ENCODE data around the gene RNF34. TPM values are rescaled to one million over a fixed set of nuclear protein-coding genes. Genes with fewer than 3 reads are reported as not detected.

RNF34 gene
- total RNA-seq, 5 donors from 2014 or later (not counting 1 experiment from before 2014, with no cell fraction given) = 71.8 to 94.5 (median 80.8) TPM

GRCh38 chr12:121427556-121428050, 27.7 kb downstream of the RNF34 start:
- Histone ChIP-seq H3K4me1 (ENCODE audit: control insufficient read depth in 1 of 2, extremely low read depth in 1 of 2, insufficient read depth in 2 of 2, low read length in 2 of 2) (no peaks in the 10 kb centered on the region), H3K9me3 (no peaks in the 10 kb centered on the region), H3K27me3 (replicated peaks in 1 of 2; ENCODE audit: control insufficient read depth in 2 of 2, extremely low read depth in 1 of 2, insufficient read depth in 2 of 2, low read length in 1 of 2) (no peaks in the 10 kb centered on the region), H3K36me3 (ENCODE audit: control insufficient read depth in 2 of 2, extremely low read depth in 1 of 2, insufficient read depth in 1 of 2, low read length in 1 of 2) (peaks cover 24 to 91% of the 10 kb centered on the region in 2 donors), H3K27ac (ENCODE audit: low read length) (no peak overlapping the region), H3K4me3 (ENCODE audit: control insufficient read depth in 1 of 2, extremely low read depth in 1 of 2, low read length in 1 of 2) (no peak overlapping the region)
- ChIA-PET CTCF (interaction anchor here (0.5 to 0.6 kb wide), 2 partner anchors 302 to 1895 kb away, joined by 3 read pairs; no protein-coding TSS in a partner anchor), POLR2A (no interaction called here)
- no peak for DNase-seq
- Mint-ChIP-seq H3K4me1 (peaks cover 0 to 4% (median 0%) of the 10 kb centered on the region in 3 donors), H3K27me3 (no peaks in the 10 kb centered on the region), H3K27ac (peak overlapping the region in 1 of 2 donors; percentile 44), H3K36me3 (peaks cover 60% of the 10 kb centered on the region), H3K9me3 (no peaks in the 10 kb centered on the region), H3K4me3 (no peak overlapping the region)
- no peak for ATAC-seq (replicated peaks in 1 of 4)
- no CpG with 5 or more reads among the region's 2 CpGs for WGBS (ENCODE audit: insufficient coverage)

- no peaks in the 10 kb centered on the region for H3K9me3 ChIP-seq
- ChIA-PET POLR2A (no interaction called here), CTCF (no interaction called here)
- Mint-ChIP-seq H3K9me3 (no peaks in the 10 kb centered on the region), H3K36me3 (peaks cover 53% of the 10 kb centered on the region), H3K4me1 (peaks cover 0 to 2% (median 0%) of the 10 kb centered on the region in 3 donors), H3K27ac (no peak overlapping the region), H3K27me3 (no peaks in the 10 kb centered on the region), H3K4me3 (no peak overlapping the region)
- H3K4me3 ChIP-seq (ENCODE audit: control insufficient read depth in 1 of 2, extremely low read depth in 1 of 2, low read length in 1 of 2) = no peak overlapping the region
- H3K27ac ChIP-seq (ENCODE audit: low read length) = no peak overlapping the region
- no peak for DNase-seq
- no peaks in the 10 kb centered on the region for H3K27me3 ChIP-seq (replicated peaks in 1 of 2; ENCODE audit: control insufficient read depth in 2 of 2, extremely low read depth in 1 of 2, insufficient read depth in 2 of 2, low read length in 1 of 2)
- WGBS (ENCODE audit: insufficient coverage) = 100% methylated on average over 4 of the region's 6 CpGs
- no peaks in the 10 kb centered on the region for H3K4me1 ChIP-seq (ENCODE audit: control insufficient read depth in 1 of 2, extremely low read depth in 1 of 2, insufficient read depth in 2 of 2, low read length in 2 of 2)
- no peak for ATAC-seq (replicated peaks in 1 of 4)
- peaks cover 20 to 91% of the 10 kb centered on the region in 2 donors for H3K36me3 ChIP-seq (ENCODE audit: control insufficient read depth in 2 of 2, extremely low read depth in 1 of 2, insufficient read depth in 1 of 2, low read length in 1 of 2)
Measured at GRCh38 chr12:121428883-121429282, 29.0 kb downstream of the RNF34 start.

GRCh38 chr12:121430833-121431415, 31.0 kb downstream of the RNF34 start:
- ATAC-seq (replicated peaks in 1 of 4) (peak in 1 of 4 experiments; percentile 10), DNase-seq (no peak)
- no peaks in the 10 kb centered on the region for H3K4me1 ChIP-seq (ENCODE audit: control insufficient read depth in 1 of 2, extremely low read depth in 1 of 2, insufficient read depth in 2 of 2, low read length in 2 of 2)
- no peak overlapping the region for H3K4me3 ChIP-seq (ENCODE audit: control insufficient read depth in 1 of 2, extremely low read depth in 1 of 2, low read length in 1 of 2)
- H3K9me3 Mint-ChIP-seq = no peaks in the 10 kb centered on the region
- WGBS (ENCODE audit: insufficient coverage) = 97% methylated on average over 4 of the region's 6 CpGs
- H3K4me1 Mint-ChIP-seq = peaks cover 0 to 1% (median 0%) of the 10 kb centered on the region in 3 donors
- H3K36me3 ChIP-seq (ENCODE audit: control insufficient read depth in 2 of 2, extremely low read depth in 1 of 2, insufficient read depth in 1 of 2, low read length in 1 of 2) = peaks cover 19 to 78% of the 10 kb centered on the region in 2 donors
- no peaks in the 10 kb centered on the region for H3K27me3 ChIP-seq (replicated peaks in 1 of 2; ENCODE audit: control insufficient read depth in 2 of 2, extremely low read depth in 1 of 2, insufficient read depth in 2 of 2, low read length in 1 of 2)
- no peaks in the 10 kb centered on the region for H3K9me3 ChIP-seq
- ChIA-PET POLR2A (interaction anchor here in 1 of 2 donors (0.6 kb wide), 1 partner anchor 241 kb away, joined by 3 read pairs; no protein-coding TSS in a partner anchor), CTCF (no interaction called here)
- peaks cover 56% of the 10 kb centered on the region for H3K36me3 Mint-ChIP-seq
- peak overlapping the region in 1 of 2 donors; percentile 28 for H3K27ac Mint-ChIP-seq
- no peak overlapping the region for H3K27ac ChIP-seq (ENCODE audit: low read length)
- no peaks in the 10 kb centered on the region for H3K27me3 Mint-ChIP-seq
- no peak overlapping the region for H3K4me3 Mint-ChIP-seq

GRCh38 chr12:121432740-121433480, 33.0 kb downstream of the RNF34 start:
- Histone ChIP-seq H3K27ac (ENCODE audit: low read length) (no peak overlapping the region), H3K36me3 (ENCODE audit: control insufficient read depth in 2 of 2, extremely low read depth in 1 of 2, insufficient read depth in 1 of 2, low read length in 1 of 2) (peaks cover 19 to 62% of the 10 kb centered on the region in 2 donors), H3K4me3 (ENCODE audit: control insufficient read depth in 1 of 2, extremely low read depth in 1 of 2, low read length in 1 of 2) (no peak overlapping the region), H3K9me3 (no peaks in the 10 kb centered on the region), H3K27me3 (replicated peaks in 1 of 2; ENCODE audit: control insufficient read depth in 2 of 2, extremely low read depth in 1 of 2, insufficient read depth in 2 of 2, low read length in 1 of 2) (no peaks in the 10 kb centered on the region), H3K4me1 (ENCODE audit: control insufficient read depth in 1 of 2, extremely low read depth in 1 of 2, insufficient read depth in 2 of 2, low read length in 2 of 2) (no peaks in the 10 kb centered on the region)
- Mint-ChIP-seq H3K4me3 (no peak overlapping the region), H3K36me3 (peaks cover 70% of the 10 kb centered on the region), H3K9me3 (peaks cover 3 to 7% (median 4%) of the 10 kb centered on the region in 3 donors), H3K4me1 (peaks cover 0 to 1% (median 0%) of the 10 kb centered on the region in 3 donors), H3K27me3 (no peaks in the 10 kb centered on the region), H3K27ac (peak overlapping the region; percentile 54 to 64)
- CTCF ChIA-PET = interaction anchor here (0.6 to 1.7 kb wide), 2 partner anchors 10 to 1393 kb away, joined by 6 to 7 read pairs; no protein-coding TSS in a partner anchor
- ATAC-seq (replicated peaks in 1 of 4) (no peak), DNase-seq (no peak)
- POLR2A ChIA-PET = no interaction called here
- 86% methylated on average over 9 of the region's 11 CpGs for WGBS (ENCODE audit: insufficient coverage)

GRCh38 chr12:121436706-121437105, 36.8 kb downstream of the RNF34 start:
- no peak overlapping the region for H3K4me3 ChIP-seq (ENCODE audit: control insufficient read depth in 1 of 2, extremely low read depth in 1 of 2, low read length in 1 of 2)
- H3K9me3 ChIP-seq = no peaks in the 10 kb centered on the region
- no peaks in the 10 kb centered on the region for H3K4me1 ChIP-seq (ENCODE audit: control insufficient read depth in 1 of 2, extremely low read depth in 1 of 2, insufficient read depth in 2 of 2, low read length in 2 of 2)
- peaks cover 3 to 7% (median 4%) of the 10 kb centered on the region in 3 donors for H3K9me3 Mint-ChIP-seq
- no peaks in the 10 kb centered on the region for H3K27me3 Mint-ChIP-seq
- H3K36me3 Mint-ChIP-seq = peaks cover 54% of the 10 kb centered on the region
- POLR2A ChIA-PET = no interaction called here
- no peaks in the 10 kb centered on the region for H3K27me3 ChIP-seq (replicated peaks in 1 of 2; ENCODE audit: control insufficient read depth in 2 of 2, extremely low read depth in 1 of 2, insufficient read depth in 2 of 2, low read length in 1 of 2)
- peaks cover 0 to 1% (median 0%) of the 10 kb centered on the region in 3 donors for H3K4me1 Mint-ChIP-seq
- peaks cover 18 to 61% of the 10 kb centered on the region in 2 donors for H3K36me3 ChIP-seq (ENCODE audit: control insufficient read depth in 2 of 2, extremely low read depth in 1 of 2, insufficient read depth in 1 of 2, low read length in 1 of 2)
- no CpG with 5 or more reads among the region's 2 CpGs for WGBS (ENCODE audit: insufficient coverage)
- no peak overlapping the region for H3K4me3 Mint-ChIP-seq
- CTCF ChIA-PET = interaction anchor here in 1 of 2 donors (0.6 kb wide), 1 partner anchor 97 kb away, joined by 3 read pairs; no protein-coding TSS in a partner anchor
- H3K27ac Mint-ChIP-seq = peak overlapping the region in 1 of 2 donors; percentile 60
- ATAC-seq (replicated peaks in 1 of 4) = no peak
- DNase-seq = no peak
- no peak overlapping the region for H3K27ac ChIP-seq (ENCODE audit: low read length)

- no peak overlapping the region for H3K27ac Mint-ChIP-seq
- Histone ChIP-seq H3K4me3 (ENCODE audit: control insufficient read depth in 1 of 2, extremely low read depth in 1 of 2, low read length in 1 of 2) (no peak overlapping the region), H3K9me3 (no peaks in the 10 kb centered on the region), H3K36me3 (ENCODE audit: control insufficient read depth in 2 of 2, extremely low read depth in 1 of 2, insufficient read depth in 1 of 2, low read length in 1 of 2) (peaks cover 20 to 57% of the 10 kb centered on the region in 2 donors), H3K4me1 (ENCODE audit: control insufficient read depth in 1 of 2, extremely low read depth in 1 of 2, insufficient read depth in 2 of 2, low read length in 2 of 2) (peaks cover 0 to 5% of the 10 kb centered on the region in 2 experiments), H3K27me3 (replicated peaks in 1 of 2; ENCODE audit: control insufficient read depth in 2 of 2, extremely low read depth in 1 of 2, insufficient read depth in 2 of 2, low read length in 1 of 2) (no peaks in the 10 kb centered on the region), H3K27ac (ENCODE audit: low read length) (no peak overlapping the region)
- ChIA-PET CTCF (interaction anchor here (0.6 to 0.7 kb wide), 2 partner anchors 163 to 434 kb away, joined by 3 to 9 read pairs; no protein-coding TSS in a partner anchor), POLR2A (no interaction called here)
- ATAC-seq (replicated peaks in 1 of 4) (no peak), DNase-seq (no peak)
- peaks cover 3 to 7% (median 4%) of the 10 kb centered on the region in 3 donors for H3K9me3 Mint-ChIP-seq
- 90% methylated on average over 6 of the region's 12 CpGs for WGBS (ENCODE audit: insufficient coverage)
- peaks cover 0 to 3% (median 2%) of the 10 kb centered on the region in 3 donors for H3K4me1 Mint-ChIP-seq
- H3K4me3 Mint-ChIP-seq = no peak overlapping the region
- H3K36me3 Mint-ChIP-seq = peaks cover 49% of the 10 kb centered on the region
- H3K27me3 Mint-ChIP-seq = no peaks in the 10 kb centered on the region
Measured at GRCh38 chr12:121438905-121439304, 39.0 kb downstream of the RNF34 start.
